Cardiac muscle cell (in vitro differentiated cells and primary cell): Measurements from ENCODE around the gene PHTF2. TPM values are rescaled to one million over a fixed set of nuclear protein-coding genes. Genes with fewer than 3 reads are reported as not detected.
A peak's percentile ranks its signal among the peaks of the same experiment; 100 is the strongest.

Source experiments
- DNase-seq, 2 donors: peaks; one replicate each; pipeline versions ENCODE4 v3.0.0 to v3.0.0-alpha.2; 2010 to 2017; ENCODE audit warnings: low read depth in 1 of 2, low spot score in 1 of 2
- H3K27ac ChIP-seq: fragments of 200-600 bp; sonication (generic); 2 replicates; pipeline ENCODE4 v1.5.1; 2016
- H3K27me3 ChIP-seq: fragments of 200-600 bp; sonication (generic); 2 replicates; pipeline ENCODE4 v1.6.0; 2016; ENCODE audit warnings: control low read depth
- H3K36me3 ChIP-seq: fragments of 200-600 bp; sonication (generic); 2 replicates; pipeline ENCODE4 v1.5.1; 2016; ENCODE audit warnings: control low read depth
- H3K4me1 ChIP-seq: fragments of 200-600 bp; sonication (generic); 2 replicates; pipeline ENCODE4 v1.8.1; 2017; ENCODE audit warnings: low read depth, mild to moderate bottlenecking, mixed run types
- H3K4me3 ChIP-seq: fragments of 200-600 bp; sonication (generic); 2 replicates; pipeline ENCODE4 v1.5.1; 2016; ENCODE audit warnings: mild to moderate bottlenecking
- H3K9me3 ChIP-seq: fragments of 200-600 bp; sonication (generic); 2 replicates; pipeline ENCODE4 v1.5.1; 2017; ENCODE audit warnings: low read depth, mild to moderate bottlenecking, control low read depth
- polyA plus RNA-seq: library from polyadenylated mRNA; unstranded; fragments of >200 nt; fragmentation: Nextera tagmentation; extraction: Ambion mirVana; gene quantifications from 2 replicates; pipeline ENCODE4 v1.2.1, GENCODE V29; 2016
- total RNA-seq: library from RNA; depleted of rRNA; stranded (reverse); fragments of >200 nt; gene quantifications from 2 replicates; pipeline ENCODE4 v1.2.3, GENCODE V29; 2016
- TF ChIP-seq, protein P1 (sequence below): IDR thresholded peaks from 2 replicates; pipeline ENCODE4 v1.5.1; 2012; ENCODE audit warnings: low read depth, mild to moderate bottlenecking, low read length

Gene PHTF2
- total and polyA plus RNA-seq, 2 experiments from 2014 or later: 28.4 to 36.6 TPM

DNA sequence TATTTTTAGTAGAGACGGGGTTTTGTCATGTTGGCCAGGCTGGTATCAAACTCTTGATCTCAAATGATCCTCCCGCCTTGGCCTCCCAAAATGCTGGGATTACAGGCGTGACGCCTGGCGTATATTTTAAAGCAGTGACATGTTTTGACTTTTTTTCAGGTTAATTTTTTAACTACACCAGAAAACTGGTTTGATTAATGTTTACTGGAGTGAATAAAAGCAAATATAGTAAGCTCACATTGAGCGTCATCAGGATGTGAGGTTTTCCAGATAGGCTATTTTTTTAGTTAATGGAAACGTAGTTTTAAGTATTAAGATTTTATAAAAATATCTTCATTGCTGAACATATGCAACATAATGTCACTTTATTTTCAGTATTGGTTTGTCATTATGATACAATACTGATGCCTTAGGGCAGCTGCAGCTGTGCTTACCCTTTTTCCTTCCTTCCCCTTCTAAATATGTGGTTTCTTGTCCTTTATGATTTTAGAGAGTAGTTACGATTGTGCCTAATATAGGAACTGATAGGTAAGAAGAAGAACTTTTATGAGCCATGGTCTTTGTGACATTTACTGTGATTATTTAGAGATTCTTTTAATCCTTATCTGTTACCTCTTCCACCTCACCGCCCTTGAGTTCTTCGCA lies 37.6 kb upstream of the PHTF2 start:
- Histone ChIP-seq H3K27me3 (no peaks in the 10 kb centered on the region), H3K4me1 (no peaks in the 10 kb centered on the region), H3K4me3 (no peak overlapping the region), H3K9me3 (no peaks in the 10 kb centered on the region), H3K36me3 (no peaks in the 10 kb centered on the region), H3K27ac (no peak overlapping the region)
- TF ChIP-seq, protein P1, sequence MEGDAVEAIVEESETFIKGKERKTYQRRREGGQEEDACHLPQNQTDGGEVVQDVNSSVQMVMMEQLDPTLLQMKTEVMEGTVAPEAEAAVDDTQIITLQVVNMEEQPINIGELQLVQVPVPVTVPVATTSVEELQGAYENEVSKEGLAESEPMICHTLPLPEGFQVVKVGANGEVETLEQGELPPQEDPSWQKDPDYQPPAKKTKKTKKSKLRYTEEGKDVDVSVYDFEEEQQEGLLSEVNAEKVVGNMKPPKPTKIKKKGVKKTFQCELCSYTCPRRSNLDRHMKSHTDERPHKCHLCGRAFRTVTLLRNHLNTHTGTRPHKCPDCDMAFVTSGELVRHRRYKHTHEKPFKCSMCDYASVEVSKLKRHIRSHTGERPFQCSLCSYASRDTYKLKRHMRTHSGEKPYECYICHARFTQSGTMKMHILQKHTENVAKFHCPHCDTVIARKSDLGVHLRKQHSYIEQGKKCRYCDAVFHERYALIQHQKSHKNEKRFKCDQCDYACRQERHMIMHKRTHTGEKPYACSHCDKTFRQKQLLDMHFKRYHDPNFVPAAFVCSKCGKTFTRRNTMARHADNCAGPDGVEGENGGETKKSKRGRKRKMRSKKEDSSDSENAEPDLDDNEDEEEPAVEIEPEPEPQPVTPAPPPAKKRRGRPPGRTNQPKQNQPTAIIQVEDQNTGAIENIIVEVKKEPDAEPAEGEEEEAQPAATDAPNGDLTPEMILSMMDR: no peak
- DNase-seq: no peak

DNA sequence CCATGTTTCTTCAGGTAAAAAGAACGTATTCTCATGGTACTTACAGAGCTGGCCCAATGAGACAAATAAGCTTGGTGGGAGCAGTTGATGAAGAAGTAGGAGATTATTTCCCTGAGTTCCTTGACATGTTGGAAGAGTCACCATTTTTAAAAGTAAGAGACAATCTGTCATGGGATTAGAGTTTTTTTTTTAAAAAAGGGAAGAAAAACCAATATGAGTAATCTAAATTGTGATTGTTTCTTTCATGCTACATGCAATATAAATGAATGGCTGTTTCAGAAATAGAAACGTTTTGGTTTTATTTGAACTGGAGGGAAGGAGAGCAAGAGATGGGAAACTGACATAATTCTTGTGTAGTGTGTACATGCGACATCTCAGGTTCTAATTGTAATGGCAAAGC lies 33.1 kb upstream of the PHTF2 start:
- DNase-seq: no peak
- Histone ChIP-seq H3K27me3 (no peaks in the 10 kb centered on the region), H3K4me1 (no peaks in the 10 kb centered on the region), H3K27ac (no peak overlapping the region), H3K36me3 (peaks cover 7% of the 10 kb centered on the region), H3K9me3 (no peaks in the 10 kb centered on the region), H3K4me3 (no peak overlapping the region)
- TF ChIP-seq, protein P1: no peak

DNA sequence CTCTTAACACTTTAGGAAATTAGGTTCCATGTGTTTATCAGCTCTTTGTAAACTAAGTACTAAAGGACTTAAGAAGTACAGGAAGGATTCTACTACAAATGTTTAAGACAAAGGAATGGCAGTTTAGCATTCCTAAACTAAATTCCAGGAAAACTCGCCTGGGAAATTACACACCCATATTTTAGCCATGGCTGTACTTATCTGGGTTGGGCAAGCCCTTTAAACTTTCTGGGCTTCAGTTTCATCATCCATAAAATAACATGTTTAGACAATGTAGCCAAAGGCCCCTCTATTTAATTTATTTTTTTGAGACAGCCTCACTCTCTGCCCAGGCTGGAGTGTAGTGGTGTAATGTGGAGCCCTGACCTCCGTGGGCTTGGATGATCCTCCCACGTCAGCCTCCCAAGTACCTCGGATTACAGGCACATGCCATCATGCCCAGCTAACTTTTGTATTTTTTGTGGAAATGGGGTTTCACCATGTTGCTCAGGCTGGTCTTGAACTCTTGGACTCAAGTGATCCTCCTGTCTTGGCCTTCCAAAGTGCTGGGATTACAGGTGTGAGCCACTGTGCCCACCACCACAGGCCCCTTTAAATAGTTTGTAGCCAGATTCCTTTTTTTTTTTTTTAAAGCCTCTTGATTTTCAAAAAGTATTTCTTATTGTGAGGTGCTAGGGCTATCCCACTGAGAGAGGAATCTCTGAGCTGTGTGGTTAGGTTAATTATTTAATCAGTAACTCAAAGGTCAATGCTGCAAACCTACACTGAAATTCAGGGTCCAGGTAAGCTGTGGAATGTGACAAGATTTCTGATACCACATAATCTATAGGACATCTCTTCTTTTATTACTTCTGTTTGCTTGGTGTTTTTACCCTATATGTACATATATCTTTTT lies 32.4 kb upstream of the PHTF2 start:
- Histone ChIP-seq H3K4me1 (no peaks in the 10 kb centered on the region), H3K4me3 (no peak overlapping the region), H3K27ac (no peak overlapping the region), H3K36me3 (peaks cover 9% of the 10 kb centered on the region), H3K27me3 (no peaks in the 10 kb centered on the region), H3K9me3 (no peaks in the 10 kb centered on the region)
- DNase-seq: peak in 1 of 2 donors; percentile 56
- TF ChIP-seq, protein P1: no peak

DNA sequence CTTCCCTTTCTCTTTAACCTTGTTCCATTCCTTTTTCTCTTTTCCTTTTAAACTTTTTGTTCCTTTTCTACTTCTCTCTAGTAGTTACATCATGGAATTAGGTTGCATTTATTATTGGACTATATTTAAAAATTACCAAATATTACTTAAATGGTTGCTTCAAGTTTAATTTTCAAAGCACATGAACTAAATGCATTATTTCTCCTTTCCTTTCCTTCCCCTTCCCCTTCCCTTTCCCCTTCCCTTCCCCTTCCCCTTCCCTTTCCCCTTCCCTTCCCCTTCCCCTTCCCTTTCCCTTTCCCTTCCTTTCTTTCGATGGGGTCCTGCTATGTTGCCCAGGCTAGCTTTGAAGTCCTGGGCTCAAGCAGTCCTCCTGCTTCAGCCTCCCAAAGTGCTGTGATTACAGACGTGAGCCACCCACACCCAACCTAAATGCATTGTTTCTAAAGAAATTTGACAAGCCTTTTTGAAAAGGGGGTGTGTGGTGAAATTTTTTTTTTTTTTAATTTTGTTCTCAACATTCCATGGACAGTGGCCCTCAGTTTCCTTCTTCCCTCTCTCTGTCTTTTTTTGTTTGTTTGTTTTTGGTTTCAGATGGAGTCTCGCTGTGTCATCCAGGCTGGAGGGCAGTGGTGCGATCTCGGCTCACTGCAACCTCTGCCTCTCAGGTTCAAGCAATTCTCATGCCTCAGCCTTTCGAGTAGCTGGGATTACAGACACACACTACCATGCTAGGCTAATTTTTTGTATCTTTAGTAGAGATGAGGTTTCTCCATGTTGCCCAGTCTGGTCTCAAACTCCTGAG lies 31.6 kb upstream of the PHTF2 start:
- H3K27ac ChIP-seq: no peak overlapping the region

DNA sequence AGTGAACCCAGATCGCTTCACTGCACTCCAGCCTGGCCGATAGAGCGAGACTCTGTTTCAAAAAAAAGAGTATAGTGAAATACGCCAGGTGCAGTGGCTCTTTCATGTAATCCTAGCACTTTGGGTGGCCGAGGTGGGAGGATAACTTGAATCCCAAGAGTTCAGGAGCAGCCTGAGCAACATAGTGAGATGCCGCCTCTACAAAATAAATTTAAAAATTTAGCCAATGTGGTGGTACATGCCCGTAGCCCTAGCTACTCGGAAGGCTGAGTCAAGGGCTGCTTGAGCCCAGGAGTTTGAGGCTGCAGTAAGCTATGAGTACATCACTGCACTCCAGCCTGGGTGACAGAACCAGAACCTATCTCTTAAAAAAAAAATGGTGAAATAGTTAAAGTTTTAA lies 28.3 kb upstream of the PHTF2 start:
- no peaks in the 10 kb centered on the region for H3K27me3 ChIP-seq
- H3K4me3 ChIP-seq: no peak overlapping the region
- H3K27ac ChIP-seq: no peak overlapping the region
- TF ChIP-seq, protein P1: no peak
- DNase-seq: no peak
- no peaks in the 10 kb centered on the region for H3K9me3 ChIP-seq
- peaks cover 27% of the 10 kb centered on the region for H3K36me3 ChIP-seq
- no peaks in the 10 kb centered on the region for H3K4me1 ChIP-seq

More for the DNA sequence above, 31.6 kb upstream of the PHTF2 start:
- TF ChIP-seq, protein P1: no peak
- H3K9me3 ChIP-seq: no peaks in the 10 kb centered on the region
- H3K4me1 ChIP-seq: no peaks in the 10 kb centered on the region
- H3K4me3 ChIP-seq: no peak overlapping the region
- H3K36me3 ChIP-seq: peaks cover 9% of the 10 kb centered on the region
- DNase-seq: no peak
- H3K27me3 ChIP-seq: no peaks in the 10 kb centered on the region
